ENCODE results near the gene NGLY1. TPM values are rescaled to one million over a fixed set of nuclear protein-coding genes. Genes with fewer than 3 reads are reported as not detected.

Gene NGLY1
- total and polyA plus RNA-seq, 4 donors, result 40.8 to 50.8 (median 41.9) TPM

- H3K36me3 ChIP-seq (ENCODE audit: control insufficient read depth, insufficient read depth, low read length), result no peaks in the 10 kb centered on the region
- H3K4me1 ChIP-seq (ENCODE audit: control insufficient read depth, insufficient read depth, low read length), result no peaks in the 10 kb centered on the region
- no CpG with 5 or more reads among the region's 2 CpGs for WGBS (ENCODE audit: insufficient coverage)
- H3K9me3 ChIP-seq (ENCODE audit: control insufficient read depth, insufficient read depth, low read length), result no peaks in the 10 kb centered on the region
- H3K4me3 ChIP-seq (ENCODE audit: low read depth, low read length), result no peak overlapping the region
- no peaks in the 10 kb centered on the region for H3K27me3 ChIP-seq (ENCODE audit: control insufficient read depth, insufficient read depth, low read length)
- DNase-seq (ENCODE audit: low read depth in 4 of 6, low spot score in 6 of 6), result no peak
- H3K27ac ChIP-seq (ENCODE audit: low read depth, low read length), result no peak overlapping the region
These were observed 58.1 kb downstream of the NGLY1 start for GRCh38 chr3:25724948-25725645.

GRCh38 chr3:25723802-25724201 is 59.4 kb downstream of the NGLY1 start:
- no CpG with 5 or more reads among the region's 2 CpGs for WGBS (ENCODE audit: insufficient coverage)
- Histone ChIP-seq H3K4me1 (ENCODE audit: control insufficient read depth, insufficient read depth, low read length) (no peaks in the 10 kb centered on the region), H3K4me3 (ENCODE audit: low read depth, low read length) (no peak overlapping the region), H3K27me3 (ENCODE audit: control insufficient read depth, insufficient read depth, low read length) (no peaks in the 10 kb centered on the region), H3K27ac (ENCODE audit: low read depth, low read length) (no peak overlapping the region), H3K9me3 (ENCODE audit: control insufficient read depth, insufficient read depth, low read length) (no peaks in the 10 kb centered on the region), H3K36me3 (ENCODE audit: control insufficient read depth, insufficient read depth, low read length) (no peaks in the 10 kb centered on the region)
- DNase-seq (ENCODE audit: low read depth in 4 of 6, low spot score in 6 of 6), result no peak

- no CpG with 5 or more reads among the region's 1 CpG for WGBS (ENCODE audit: insufficient coverage)
- Histone ChIP-seq H3K27me3 (ENCODE audit: control insufficient read depth, insufficient read depth, low read length) (no peaks in the 10 kb centered on the region), H3K36me3 (ENCODE audit: control insufficient read depth, insufficient read depth, low read length) (no peaks in the 10 kb centered on the region), H3K4me3 (ENCODE audit: low read depth, low read length) (no peak overlapping the region), H3K4me1 (ENCODE audit: control insufficient read depth, insufficient read depth, low read length) (no peaks in the 10 kb centered on the region), H3K27ac (ENCODE audit: low read depth, low read length) (no peak overlapping the region), H3K9me3 (ENCODE audit: control insufficient read depth, insufficient read depth, low read length) (peaks cover 3% of the 10 kb centered on the region)
- peak in 1 of 6 donors; percentile 1 for DNase-seq (ENCODE audit: low read depth in 4 of 6, low spot score in 6 of 6)
These were observed 63.9 kb downstream of the NGLY1 start for GRCh38 chr3:25719321-25719720.

GRCh38 chr3:25713341-25713985 is 69.8 kb downstream of the NGLY1 start:
- no peaks in the 10 kb centered on the region for H3K27me3 ChIP-seq (ENCODE audit: control insufficient read depth, insufficient read depth, low read length)
- 90% methylated on average over 7 of the region's 11 CpGs for WGBS (ENCODE audit: insufficient coverage)

GRCh38 chr3:25711090-25711489 is 72.2 kb downstream of the NGLY1 start:
- Histone ChIP-seq H3K4me1 (ENCODE audit: control insufficient read depth, insufficient read depth, low read length) (no peaks in the 10 kb centered on the region), H3K9me3 (ENCODE audit: control insufficient read depth, insufficient read depth, low read length) (peaks cover 2% of the 10 kb centered on the region), H3K36me3 (ENCODE audit: control insufficient read depth, insufficient read depth, low read length) (no peaks in the 10 kb centered on the region), H3K27ac (ENCODE audit: low read depth, low read length) (no peak overlapping the region), H3K27me3 (ENCODE audit: control insufficient read depth, insufficient read depth, low read length) (no peaks in the 10 kb centered on the region), H3K4me3 (ENCODE audit: low read depth, low read length) (no peak overlapping the region)
- no peak for DNase-seq (ENCODE audit: low read depth in 4 of 6, low spot score in 6 of 6)
- WGBS (ENCODE audit: insufficient coverage), result no CpG with 5 or more reads among the region's 2 CpGs

More at GRCh38 chr3:25713341-25713985, 69.8 kb downstream of the NGLY1 start:
- H3K4me3 ChIP-seq (ENCODE audit: low read depth, low read length), result no peak overlapping the region
- no peak overlapping the region for H3K27ac ChIP-seq (ENCODE audit: low read depth, low read length)
- DNase-seq (ENCODE audit: low read depth in 4 of 6, low spot score in 6 of 6), result no peak
- no peaks in the 10 kb centered on the region for H3K36me3 ChIP-seq (ENCODE audit: control insufficient read depth, insufficient read depth, low read length)
- H3K4me1 ChIP-seq (ENCODE audit: control insufficient read depth, insufficient read depth, low read length), result no peaks in the 10 kb centered on the region
- H3K9me3 ChIP-seq (ENCODE audit: control insufficient read depth, insufficient read depth, low read length), result peaks cover 3% of the 10 kb centered on the region

GRCh38 chr3:25708036-25708435 is 75.2 kb downstream of the NGLY1 start:
- H3K4me3 ChIP-seq (ENCODE audit: low read depth, low read length), result no peak overlapping the region
- H3K9me3 ChIP-seq (ENCODE audit: control insufficient read depth, insufficient read depth, low read length), result no peaks in the 10 kb centered on the region
- no peaks in the 10 kb centered on the region for H3K27me3 ChIP-seq (ENCODE audit: control insufficient read depth, insufficient read depth, low read length)
- no peaks in the 10 kb centered on the region for H3K36me3 ChIP-seq (ENCODE audit: control insufficient read depth, insufficient read depth, low read length)
- H3K27ac ChIP-seq (ENCODE audit: low read depth, low read length), result no peak overlapping the region
- no peaks in the 10 kb centered on the region for H3K4me1 ChIP-seq (ENCODE audit: control insufficient read depth, insufficient read depth, low read length)
- WGBS (ENCODE audit: insufficient coverage), result no CpG with 5 or more reads among the region's 3 CpGs
- no peak for DNase-seq (ENCODE audit: low read depth in 4 of 6, low spot score in 6 of 6)

GRCh38 chr3:25707268-25707926 is 75.8 kb downstream of the NGLY1 start:
- no CpG with 5 or more reads among the region's 2 CpGs for WGBS (ENCODE audit: insufficient coverage)
- no peaks in the 10 kb centered on the region for H3K27me3 ChIP-seq (ENCODE audit: control insufficient read depth, insufficient read depth, low read length)

GRCh38 chr3:25706213-25706612 is 77.0 kb downstream of the NGLY1 start:
- Histone ChIP-seq H3K27ac (ENCODE audit: low read depth, low read length) (no peak overlapping the region), H3K36me3 (ENCODE audit: control insufficient read depth, insufficient read depth, low read length) (no peaks in the 10 kb centered on the region), H3K27me3 (ENCODE audit: control insufficient read depth, insufficient read depth, low read length) (no peaks in the 10 kb centered on the region), H3K9me3 (ENCODE audit: control insufficient read depth, insufficient read depth, low read length) (no peaks in the 10 kb centered on the region), H3K4me1 (ENCODE audit: control insufficient read depth, insufficient read depth, low read length) (no peaks in the 10 kb centered on the region), H3K4me3 (ENCODE audit: low read depth, low read length) (no peak overlapping the region)
- DNase-seq (ENCODE audit: low read depth in 4 of 6, low spot score in 6 of 6), result no peak
- 86% methylated on average over 1 of the region's 4 CpGs for WGBS (ENCODE audit: insufficient coverage)

More at GRCh38 chr3:25707268-25707926, 75.8 kb downstream of the NGLY1 start:
- Histone ChIP-seq H3K36me3 (ENCODE audit: control insufficient read depth, insufficient read depth, low read length) (no peaks in the 10 kb centered on the region), H3K27ac (ENCODE audit: low read depth, low read length) (no peak overlapping the region), H3K4me3 (ENCODE audit: low read depth, low read length) (no peak overlapping the region), H3K9me3 (ENCODE audit: control insufficient read depth, insufficient read depth, low read length) (no peaks in the 10 kb centered on the region), H3K4me1 (ENCODE audit: control insufficient read depth, insufficient read depth, low read length) (no peaks in the 10 kb centered on the region)
- DNase-seq (ENCODE audit: low read depth in 4 of 6, low spot score in 6 of 6), result no peak

GRCh38 chr3:25697553-25697952 is 85.7 kb downstream of the NGLY1 start:
- Histone ChIP-seq H3K4me3 (ENCODE audit: low read depth, low read length) (no peak overlapping the region), H3K27me3 (ENCODE audit: control insufficient read depth, insufficient read depth, low read length) (no peaks in the 10 kb centered on the region), H3K36me3 (ENCODE audit: control insufficient read depth, insufficient read depth, low read length) (no peaks in the 10 kb centered on the region), H3K27ac (ENCODE audit: low read depth, low read length) (no peak overlapping the region), H3K4me1 (ENCODE audit: control insufficient read depth, insufficient read depth, low read length) (no peaks in the 10 kb centered on the region), H3K9me3 (ENCODE audit: control insufficient read depth, insufficient read depth, low read length) (no peaks in the 10 kb centered on the region)
- no CpG with 5 or more reads among the region's 1 CpG for WGBS (ENCODE audit: insufficient coverage)
- peak in 1 of 6 donors; percentile 16 for DNase-seq (ENCODE audit: low read depth in 4 of 6, low spot score in 6 of 6)
